Stimulated activated CD8-positive, alpha-beta memory T cell treated with anti-CD3 and anti-CD28 coated beads, Interleukin-15, amount 100 ng/mL, for 1 hour (primary cell): ENCODE results near the gene PLCD3.

Experiments
- DNase-seq: peaks from one replicate; pipeline ENCODE4 v3.0.0-alpha.2; 2020; ENCODE audit warnings: low read depth

The PLCD3 gene

GRCh38 chr17:45067637-45068036 is 64.7 kb downstream of the PLCD3 start:
- no peak for DNase-seq

GRCh38 chr17:45063198-45063597 is 69.1 kb downstream of the PLCD3 start:
- DNase-seq, result no peak

- DNase-seq, result no peak
These were observed 70.6 kb downstream of the PLCD3 start for GRCh38 chr17:45061606-45062205.

- DNase-seq, result peak; percentile 87
These were observed 71.3 kb downstream of the PLCD3 start, which contains the start of gene NMT1 for GRCh38 chr17:45060797-45061605. Gene NMT1, plus strand, starts transcription at chr17:45061317. Its CDS starts 13 bp downstream, at chr17:45061330.

- DNase-seq, result no peak
These were observed 71.9 kb downstream of the PLCD3 start for GRCh38 chr17:45060382-45060796.
